ENCODE data around the gene GALNS. TPM values are rescaled to one million over a fixed set of nuclear protein-coding genes. Genes with fewer than 3 reads are reported as not detected.
A peak's percentile ranks its signal among the peaks of the same experiment; 100 is the strongest.

The GALNS gene
- total and polyA plus RNA-seq, 7 donors, result 4.8 to 15.4 (median 10.4) TPM

GRCh38 chr16:88796278-88796677, 60.5 kb downstream of the GALNS start:
- no peaks in the 10 kb centered on the region for H3K9me3 ChIP-seq
- DNase-seq (no peak), ATAC-seq (no peak)
- WGBS, 3 donors, result 51 to 62% (median 56%) methylated on average over 4 of the region's 4 CpGs
- intact Hi-C loops (cut with DNase I), result no loop called here
- no peaks in the 10 kb centered on the region for H3K36me3 ChIP-seq (ENCODE audit: insufficient read depth in 1 of 2, low read depth in 1 of 2)
- peaks cover 0 to 35% (median 9%) of the 10 kb centered on the region in 3 donors for H3K27me3 ChIP-seq (ENCODE audit: insufficient read depth in 3 of 3, low read length in 2 of 3)
- no peaks in the 10 kb centered on the region for H3K4me1 ChIP-seq
- H3K27ac ChIP-seq, result no peak overlapping the region
- H3K4me3 ChIP-seq, result no peak overlapping the region
- TF ChIP-seq CTCF (IDR thresholded peaks at IDR 0.05), result no peak

GRCh38 chr16:88793251-88793954, 63.3 kb downstream of the GALNS start:
- DNase-seq (peak in 1 of 2 donors; percentile 44), ATAC-seq (no peak)
- 50 to 57% (median 54%) methylated on average over 34 to 35 of the region's 35 CpGs for WGBS, 3 donors
- no peak for TF ChIP-seq CTCF (IDR thresholded peaks at IDR 0.05)
- Histone ChIP-seq H3K9me3 (no peaks in the 10 kb centered on the region), H3K27ac (no peak overlapping the region), H3K36me3 (ENCODE audit: insufficient read depth in 1 of 2, low read depth in 1 of 2) (no peaks in the 10 kb centered on the region), H3K27me3 (ENCODE audit: insufficient read depth in 3 of 3, low read length in 2 of 3) (peaks cover 0 to 43% (median 9%) of the 10 kb centered on the region in 3 donors), H3K4me1 (no peaks in the 10 kb centered on the region), H3K4me3 (no peak overlapping the region)
- intact Hi-C loops (cut with DNase I), result no loop called here

GRCh38 chr16:88792668-88793250, 64.0 kb downstream of the GALNS start:
- TF ChIP-seq CTCF (IDR thresholded peaks at IDR 0.05), result no peak
- WGBS, 3 donors, result 56 to 73% (median 58%) methylated on average over 11 to 12 of the region's 12 CpGs
- Histone ChIP-seq H3K36me3 (ENCODE audit: insufficient read depth in 1 of 2, low read depth in 1 of 2) (no peaks in the 10 kb centered on the region), H3K4me1 (no peaks in the 10 kb centered on the region), H3K27ac (no peak overlapping the region), H3K4me3 (no peak overlapping the region), H3K27me3 (ENCODE audit: insufficient read depth in 3 of 3, low read length in 2 of 3) (peaks cover 0 to 43% (median 9%) of the 10 kb centered on the region in 3 donors), H3K9me3 (no peaks in the 10 kb centered on the region)
- intact Hi-C loops (cut with DNase I), result no loop called here
- ATAC-seq (peak in 1 of 4 donors; percentile 22), DNase-seq (peak in 1 of 2 donors; percentile 46)

GRCh38 chr16:88792078-88792550, 64.6 kb downstream of the GALNS start:
- WGBS, 3 donors, result 63 to 65% (median 64%) methylated on average over 11 to 13 of the region's 13 CpGs
- no peak for TF ChIP-seq CTCF (IDR thresholded peaks at IDR 0.05)
- DNase-seq (peak in 1 of 2 donors; percentile 42), ATAC-seq (no peak)
- no peaks in the 10 kb centered on the region for H3K4me1 ChIP-seq
- intact Hi-C loops (cut with DNase I), result no loop called here
- no peaks in the 10 kb centered on the region for H3K36me3 ChIP-seq (ENCODE audit: insufficient read depth in 1 of 2, low read depth in 1 of 2)
- H3K27ac ChIP-seq, result no peak overlapping the region
- H3K4me3 ChIP-seq, result no peak overlapping the region
- no peaks in the 10 kb centered on the region for H3K9me3 ChIP-seq
- peaks cover 0 to 47% (median 9%) of the 10 kb centered on the region in 3 donors for H3K27me3 ChIP-seq (ENCODE audit: insufficient read depth in 3 of 3, low read length in 2 of 3)
